HS-27A (cell line): Measurements from ENCODE around the gene SLC6A3.

Experiments used
- DNase-seq: peaks from one replicate; pipeline ENCODE4 v3.0.0-alpha.2; 2012; ENCODE audit warnings: low read depth, missing footprints

SLC6A3 gene

GRCh38 chr5:1420211-1421195 lies 24.7 kb downstream of the SLC6A3 start:
- no peak for DNase-seq

GRCh38 chr5:1419476-1420210 lies 25.6 kb downstream of the SLC6A3 start:
- no peak for DNase-seq

GRCh38 chr5:1418921-1419280 lies 26.3 kb downstream of the SLC6A3 start:
- DNase-seq: no peak

GRCh38 chr5:1418238-1418920 lies 26.9 kb downstream of the SLC6A3 start:
- no peak for DNase-seq

GRCh38 chr5:1417586-1418225 lies 27.5 kb downstream of the SLC6A3 start:
- DNase-seq: no peak

- no peak for DNase-seq
Observed at GRCh38 chr5:1416856-1417469, 28.3 kb downstream of the SLC6A3 start.

GRCh38 chr5:1415626-1416360 lies 29.4 kb downstream of the SLC6A3 start:
- no peak for DNase-seq

- no peak for DNase-seq
Observed at GRCh38 chr5:1415059-1415425, 30.2 kb downstream of the SLC6A3 start.

GRCh38 chr5:1414311-1415058 lies 30.8 kb downstream of the SLC6A3 start:
- DNase-seq: no peak

- no peak for DNase-seq
Observed at GRCh38 chr5:1413611-1414241, 31.5 kb downstream of the SLC6A3 start.

- no peak for DNase-seq
Observed at GRCh38 chr5:1413211-1413610, 32.0 kb downstream of the SLC6A3 start.

GRCh38 chr5:1412621-1413020 lies 32.6 kb downstream of the SLC6A3 start:
- DNase-seq: no peak

- no peak for DNase-seq
Observed at GRCh38 chr5:1412163-1412562, 33.1 kb downstream of the SLC6A3 start.

- no peak for DNase-seq
Observed at GRCh38 chr5:1411099-1411498, 34.1 kb downstream of the SLC6A3 start.

- DNase-seq: no peak
Observed at GRCh38 chr5:1410156-1411014, 34.9 kb downstream of the SLC6A3 start.

- no peak for DNase-seq
Observed at GRCh38 chr5:1409381-1410110, 35.7 kb downstream of the SLC6A3 start.

- DNase-seq: no peak
Observed at GRCh38 chr5:1406681-1407640, 38.3 kb downstream of the SLC6A3 start.
